IMR-90 (cell line): ENCODE data around the gene RAD51D. TPM values are rescaled to one million over a fixed set of nuclear protein-coding genes. Genes with fewer than 3 reads are reported as not detected.

Experiments used
- ATAC-seq: fragments of 200-7000 bp; cut with Tn5 transposase; 2 replicates; pipeline ENCODE4 v1.9.1; 2020; ENCODE audit warnings: low read depth, mild to moderate bottlenecking, moderate library complexity
- BruUV-seq: library from RNA; stranded (reverse); fragments of 400-500 nt; replicated peaks from 2 replicates; lab custom pipeline; 2021; lab: Mats Ljungman, UMichigan
- CTCF ChIA-PET: fragments of 300-600 bp; formaldehyde crosslinking; extraction: SDS; loops from one replicate; lab custom pipeline; 2021; ENCODE audit warnings: antibody characterized with exemption; lab: Yijun Ruan, JAX
- POLR2A ChIA-PET: fragments of 300-600 bp; sonication (Branson Sonifier 250); formaldehyde crosslinking; loops from one replicate; lab custom pipeline; 2022; ENCODE audit warnings: antibody characterized with exemption; ENCODE audit not compliant: unreplicated experiment; lab: Charles Lee
- DNase-seq: peaks from one replicate; pipeline ENCODE4 v3.0.0; 2013
- H2AFZ ChIP-seq: replicated peaks from 2 replicates; pipeline ENCODE3; 2013; ENCODE audit warnings: low read length, mild to moderate bottlenecking; ENCODE audit not compliant: poor library complexity
- H2AK5ac ChIP-seq: 2 replicates; pipeline ENCODE4 v1.6.1; 2013; ENCODE audit warnings: low read depth, low read length, inconsistent platforms
- H2AK9ac ChIP-seq: replicated peaks from 2 replicates; pipeline ENCODE3; 2013; ENCODE audit warnings: mild to moderate bottlenecking, low read depth, low read length, moderate library complexity; ENCODE audit not compliant: poor library complexity
- H2BK120ac ChIP-seq: 2 replicates; pipeline ENCODE4 v1.6.1; 2013; ENCODE audit warnings: low read depth, low read length, inconsistent platforms
- H2BK15ac ChIP-seq: 3 replicates; pipeline ENCODE4 v1.6.1; 2013; ENCODE audit warnings: low read depth, low read length, inconsistent platforms
- H2BK20ac ChIP-seq: 2 replicates; pipeline ENCODE4 v1.6.1; 2013; ENCODE audit warnings: low read depth, mild to moderate bottlenecking, inconsistent platforms, low read length, moderate library complexity
- H2BK5ac ChIP-seq: 2 replicates; pipeline ENCODE4 v1.6.1; 2013; ENCODE audit warnings: mild to moderate bottlenecking, low read depth, low read length, inconsistent platforms; ENCODE audit not compliant: poor library complexity, severe bottlenecking
- H3K14ac ChIP-seq: replicated peaks from 2 replicates; pipeline ENCODE4 v1.6.1; 2013; ENCODE audit warnings: low read depth, low read length, inconsistent platforms
- H3K18ac ChIP-seq: 2 replicates; pipeline ENCODE4 v1.6.1; 2013; ENCODE audit warnings: low read depth, low read length, control low read depth
- H3K23ac ChIP-seq: 2 replicates; pipeline ENCODE4 v1.6.1; 2013; ENCODE audit warnings: low read depth, low read length, inconsistent platforms
- H3K27ac ChIP-seq: 2 replicates; pipeline ENCODE4 v1.5.1; 2013; ENCODE audit warnings: mild to moderate bottlenecking, control low read depth, low read length; ENCODE audit not compliant: insufficient read depth
- H3K27me3 ChIP-seq: 2 replicates; pipeline ENCODE4 v1.6.1; 2013; ENCODE audit warnings: low read length; ENCODE audit not compliant: control insufficient read depth, insufficient read depth
- H3K36me3 ChIP-seq: 2 replicates; pipeline ENCODE4 v1.6.1; 2013; ENCODE audit warnings: low read length, mixed read lengths; ENCODE audit not compliant: control insufficient read depth, insufficient read depth
- H3K4ac ChIP-seq: 2 replicates; pipeline ENCODE4 v1.6.1; 2013; ENCODE audit warnings: low read depth, low read length, inconsistent platforms
- H3K4me1 ChIP-seq: 2 replicates; pipeline ENCODE4 v1.6.1; 2013; ENCODE audit warnings: low read length, mixed read lengths; ENCODE audit not compliant: control insufficient read depth, insufficient read depth
- H3K4me2 ChIP-seq: 2 replicates; pipeline ENCODE4 v1.6.1; 2013; ENCODE audit warnings: low read depth, mild to moderate bottlenecking, control low read depth, low read length, moderate library complexity
- H3K4me3 ChIP-seq: 2 replicates; pipeline ENCODE4 v1.5.1; 2013; ENCODE audit warnings: low read depth, mild to moderate bottlenecking, control low read depth, low read length, moderate library complexity; ENCODE audit not compliant: insufficient read depth
- H3K56ac ChIP-seq: 2 replicates; pipeline ENCODE4 v1.6.1; 2013; ENCODE audit warnings: low read length, inconsistent platforms; ENCODE audit not compliant: insufficient read depth; ENCODE audit errors: extremely low read depth
- H3K79me1 ChIP-seq, 2 experiments: 2 replicates each; pipeline ENCODE4 v1.6.1; 2013; ENCODE audit warnings: low read length in 2 of 2, inconsistent platforms in 1 of 2, low read depth in 1 of 2
- H3K9ac ChIP-seq: 2 replicates; pipeline ENCODE4 v1.6.1; 2013; ENCODE audit warnings: low read depth, low read length, control low read depth
- H3K9me1 ChIP-seq: 2 replicates; pipeline ENCODE4 v1.6.1; 2013; ENCODE audit warnings: low read length, inconsistent platforms; ENCODE audit not compliant: insufficient read depth
- H3K9me3 ChIP-seq: 2 replicates; pipeline ENCODE4 v1.6.1; 2013; ENCODE audit warnings: low read length; ENCODE audit not compliant: control insufficient read depth, insufficient read depth
- H4K20me1 ChIP-seq: 2 replicates; pipeline ENCODE4 v1.6.1; 2013; ENCODE audit warnings: low read length, inconsistent platforms; ENCODE audit not compliant: insufficient read depth
- H4K5ac ChIP-seq: 2 replicates; pipeline ENCODE4 v1.6.1; 2013; ENCODE audit warnings: mild to moderate bottlenecking, low read depth, low read length, control low read depth
- H4K8ac ChIP-seq, 2 experiments: 2 replicates each; pipeline ENCODE4 v1.6.1; 2013; ENCODE audit warnings: low read depth in 2 of 2, low read length in 2 of 2, control low read depth in 1 of 2, inconsistent platforms in 1 of 2
- H4K91ac ChIP-seq: 2 replicates; pipeline ENCODE4 v1.6.1; 2013; ENCODE audit warnings: low read depth, low read length, inconsistent platforms; ENCODE audit not compliant: insufficient read depth
- CTCF ChIP-seq: conservative IDR thresholded peaks from 2 replicates; pipeline ENCODE4 v1.5.1; 2012; ENCODE audit warnings: mild to moderate bottlenecking, low read depth, low read length, improper control_type of control experiment
- ELK1 ChIP-seq: fragments of 150-350 bp; IDR thresholded peaks from 2 replicates; pipeline ENCODE4 v1.6.1; 2016; ENCODE audit warnings: low read depth, mild to moderate bottlenecking, low read length, moderate library complexity, borderline replicate concordance
- MAFK ChIP-seq: IDR thresholded peaks from 2 replicates; pipeline ENCODE4 v1.6.1; 2012; ENCODE audit warnings: low read depth, low read length, improper control_type of control experiment
- MAZ ChIP-seq: IDR thresholded peaks from 2 replicates; pipeline ENCODE4 v1.6.1; 2012; ENCODE audit warnings: low read depth, mild to moderate bottlenecking, low read length, improper control_type of control experiment, moderate library complexity, borderline replicate concordance
- NFE2L2 ChIP-seq: fragments of 150-350 bp; IDR thresholded peaks from 2 replicates; pipeline ENCODE4 v1.6.1; 2016; ENCODE audit warnings: low read depth, mild to moderate bottlenecking, low read length
- RFX5 ChIP-seq: IDR thresholded peaks from 2 replicates; pipeline ENCODE4 v1.8.0; 2012; ENCODE audit warnings: low read depth, mild to moderate bottlenecking, low read length, moderate library complexity
- SMC3 ChIP-seq: fragments of 150-350 bp; IDR thresholded peaks from 2 replicates; pipeline ENCODE4 v1.6.1; 2016; ENCODE audit warnings: low read depth, mild to moderate bottlenecking, antibody characterized with exemption, low read length, moderate library complexity
- WGBS, 2 experiments: methylation state at CpG; one replicate each; pipeline versions ENCODE4 v1.1.5 to v1.1.7; 2013; ENCODE audit warnings: missing lambda C conversion rate in 2 of 2; ENCODE audit not compliant: insufficient read length in 1 of 2; ENCODE audit errors: extremely low coverage in 2 of 2; 5-methylcytosine and 5-hydroxymethylcytosine counted together
- dilution Hi-C: fragments of 300-500 bp; cut with HindIII; formaldehyde crosslinking; loops from one replicate; pipeline ENCODE4 v1.14.3; 2018; ENCODE audit warnings: low sequenced_read_pairs; ENCODE audit not compliant: unreplicated experiment
- in situ Hi-C: fragments of 300-500 bp; cut with MboI; formaldehyde crosslinking; loops from 3 replicates; pipeline ENCODE4 v1.14.3; 2019; ENCODE audit warnings: low sequenced_read_pairs, inconsistent platforms, mixed read lengths
- intact Hi-C: fragments of 100-400 bp; cut with micrococcal nuclease; formaldehyde crosslinking; loops from 2 replicates; pipeline ENCODE4 v1.10.0; 2022
- polyA plus RNA-seq, 3 experiments: library from polyadenylated mRNA; depleted of rRNA; stranded (reverse); fragments of >200 nt; gene quantifications; 2 replicates each; pipeline ENCODE4 v1.2.3, GENCODE V29; 2012; ENCODE audit warnings: low replicate concordance in 1 of 3
- total RNA-seq: library from RNA; depleted of rRNA; stranded (reverse); fragments of >200 nt; gene quantifications from 2 replicates; pipeline ENCODE4 v1.2.3, GENCODE V29; 2012

The RAD51D gene
- total and polyA plus RNA-seq, 2 of the 4 experiments (the other 2 are of a cell fraction): 10.8 to 12.7 TPM

GRCh38 chr17:35069311-35069710 is 50.3 kb downstream of the RAD51D start:
- BruUV-seq: no TSS peak
- H2AK9ac ChIP-seq: no peak overlapping the region
- no peak overlapping the region for H2AFZ ChIP-seq
- H3K14ac ChIP-seq: no peak overlapping the region
- no peak overlapping the region for H3K56ac ChIP-seq
- DNase-seq (peak; percentile 66), ATAC-seq (peak; percentile 88)
- peak overlapping the region; percentile 36; the same call in 1 of the 2 replicates for H3K4me2 ChIP-seq
- H4K91ac ChIP-seq: no peak overlapping the region
- TF ChIP-seq MAZ (no peak), ELK1 (no peak), NFE2L2 (no peak), SMC3 (no peak), CTCF (no peak), MAFK (0 out of 2 replicates have a peak, but pooled peaks have one; percentile 32), RFX5 (no peak)
- H3K27ac ChIP-seq: no peak overlapping the region
- no CpG with 5 or more reads among the region's 2 CpGs for WGBS, 2 experiments
- H3K4me1 ChIP-seq: peaks cover 11% of the 10 kb centered on the region
- peaks cover 1% of the 10 kb centered on the region; the same call in 1 of the 2 replicates for H3K36me3 ChIP-seq
- no peaks in the 10 kb centered on the region for H3K27me3 ChIP-seq
- H2AK5ac ChIP-seq: no peak overlapping the region
- H2BK120ac ChIP-seq: no peak overlapping the region
- dilution Hi-C loops (no loop called here), intact Hi-C loops (loop anchor here (5.0 kb wide), 1 partner anchor 47 kb away; no protein-coding TSS in a partner anchor), in situ Hi-C loops (no loop called here)
- peaks cover 7% of the 10 kb centered on the region; the same call in 1 of the 2 replicates for H3K9me1 ChIP-seq
- CTCF ChIA-PET: no interaction called here
- H3K4ac ChIP-seq: no peak overlapping the region
- H2BK20ac ChIP-seq: no peak overlapping the region
- H2BK5ac ChIP-seq: peak overlapping the region; percentile 43
- peaks cover 1% of the 10 kb centered on the region; the same call in 1 of the 2 replicates for H4K20me1 ChIP-seq
- H3K79me1 ChIP-seq: peaks cover 29 to 81% of the 10 kb centered on the region in 2 experiments
- no peak overlapping the region for H3K23ac ChIP-seq
- POLR2A ChIA-PET: no interaction called here
- no peak overlapping the region for H3K9ac ChIP-seq
- peak overlapping the region; percentile 20; the same call in 1 of the 2 replicates for H3K18ac ChIP-seq
- H3K9me3 ChIP-seq: no peaks in the 10 kb centered on the region
- H4K5ac ChIP-seq: no peak overlapping the region
- H2BK15ac ChIP-seq: 0 out of 3 replicates have a peak overlapping the region, but pooled peaks have one; percentile 29
- H4K8ac ChIP-seq: no peak overlapping the region
- no peak overlapping the region for H3K4me3 ChIP-seq
